Glomerular visceral epithelial cell (primary cell): ENCODE data around the gene CUTC.
A peak's percentile ranks its signal among the peaks of the same experiment; 100 is the strongest.

ENCODE experiments used
- DNase-seq: peaks from one replicate; pipeline ENCODE4 v3.0.0-alpha.2; 2016; ENCODE audit errors: extremely low spot score

CUTC gene

GRCh38 chr10:99782447-99783286 lies 50.6 kb downstream of the CUTC start, which contains the start of gene ABCC2:
TSS of gene ABCC2 (plus strand) at chr10:99782640. CDS start at chr10:99782845, 205 bp downstream.
- DNase-seq: no peak

DNA sequence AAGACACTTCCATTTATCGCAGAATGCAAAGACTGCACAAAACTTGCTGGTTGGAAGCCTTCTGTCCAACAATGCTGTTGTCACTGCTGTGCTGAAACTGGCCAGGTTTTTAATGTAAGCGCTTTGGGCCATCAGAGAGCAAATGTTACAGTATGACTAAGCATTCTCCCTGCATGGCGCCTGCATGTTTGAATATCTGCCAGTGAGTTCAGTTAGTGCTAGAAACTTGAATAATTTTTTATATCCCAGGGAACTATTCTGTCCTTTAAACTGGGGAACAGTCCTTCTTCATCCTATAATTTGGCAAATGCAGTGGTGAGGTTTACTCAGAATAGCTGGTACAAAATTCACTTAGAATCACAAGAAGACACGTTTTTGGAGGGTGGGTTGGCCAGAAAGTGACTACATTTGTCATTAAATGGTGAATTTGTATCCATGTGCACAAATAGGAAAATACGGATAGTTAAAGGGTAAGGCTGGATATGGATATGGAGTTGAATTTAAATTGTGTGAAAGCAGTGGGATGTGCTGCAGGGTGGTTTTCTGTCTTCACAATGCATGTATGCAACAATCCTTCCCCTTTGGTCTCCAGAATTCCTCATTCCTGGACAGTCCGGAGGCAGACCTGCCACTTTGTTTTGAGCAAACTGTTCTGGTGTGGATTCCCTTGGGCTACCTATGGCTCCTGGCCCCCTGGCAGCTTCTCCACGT lies 52.1 kb downstream of the CUTC start:
- peak; percentile 24 for DNase-seq

GRCh38 chr10:99784727-99785441 lies 52.9 kb downstream of the CUTC start:
- DNase-seq: no peak

DNA sequence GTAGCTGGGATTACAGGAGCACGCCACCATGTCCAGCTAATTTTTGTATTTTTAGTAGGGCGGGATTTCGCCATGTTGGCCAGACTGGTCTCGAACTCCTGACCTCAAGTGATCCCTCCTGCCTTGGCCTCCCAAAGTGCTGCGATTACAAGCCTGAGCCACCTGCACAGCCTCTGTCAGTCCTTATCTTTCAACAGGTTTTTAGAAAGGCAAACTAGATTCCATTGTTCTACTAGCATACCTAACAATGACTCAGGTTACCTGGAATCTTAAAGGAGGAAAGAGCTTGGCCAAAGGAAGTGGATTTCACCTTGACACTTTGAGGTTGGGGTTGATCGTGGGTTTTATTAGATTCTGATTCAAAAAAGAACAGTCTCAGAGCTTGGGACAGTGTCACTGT lies 53.6 kb downstream of the CUTC start:
- no peak for DNase-seq

- no peak for DNase-seq
These were observed 55.3 kb downstream of the CUTC start for GRCh38 chr10:99787311-99787710.

DNA sequence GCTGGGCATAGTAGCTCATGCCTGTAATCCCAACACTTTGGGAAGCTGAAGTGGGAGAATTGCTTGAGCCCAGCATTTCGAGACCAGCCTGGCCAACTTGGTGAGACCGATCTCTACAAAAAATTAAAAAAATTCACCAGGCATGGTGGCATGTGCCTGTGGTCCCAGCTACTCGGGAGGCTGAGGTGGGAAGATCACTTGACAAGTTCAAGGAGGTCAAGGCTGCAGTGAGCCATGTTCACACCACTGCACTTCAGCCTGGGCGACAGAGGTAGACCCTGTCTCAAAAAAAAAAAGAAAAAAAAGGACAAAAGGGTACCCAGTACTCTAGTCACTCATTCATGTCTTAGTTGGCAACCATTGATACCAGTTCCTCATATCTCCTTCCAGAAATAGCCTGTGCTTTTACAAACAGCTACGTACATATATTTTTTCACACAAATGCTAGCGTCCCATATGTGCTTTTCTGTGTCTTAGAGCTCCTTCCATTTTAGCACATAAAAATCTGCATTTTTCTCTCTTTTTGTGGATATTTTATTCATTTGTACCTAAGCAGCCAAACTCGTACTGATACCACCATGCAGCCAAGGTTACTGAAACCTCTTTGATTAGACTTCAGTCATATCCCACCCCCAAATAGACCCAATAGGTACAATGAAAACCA lies 55.9 kb downstream of the CUTC start:
- no peak for DNase-seq

- DNase-seq: peak; percentile 35
These were observed 56.7 kb downstream of the CUTC start for GRCh38 chr10:99788598-99789256.

DNA sequence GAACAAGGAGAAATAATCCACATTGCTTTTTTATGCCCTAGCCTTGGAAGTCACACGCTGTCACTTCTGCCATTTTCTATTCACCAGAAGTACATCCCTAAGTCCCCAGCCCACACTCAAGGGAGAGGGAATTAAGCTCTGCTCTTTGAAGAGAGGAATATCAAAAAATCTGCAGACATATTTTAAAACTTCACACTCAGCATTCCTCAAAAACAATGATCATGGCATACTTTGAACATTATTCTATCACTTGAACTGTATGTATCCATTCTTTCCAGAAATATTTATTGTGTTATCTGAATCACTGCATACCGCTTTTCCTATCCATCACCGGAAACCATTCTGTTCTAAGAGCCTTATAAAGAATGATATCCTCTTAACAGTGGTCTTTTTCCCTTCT lies 59.8 kb downstream of the CUTC start:
- no peak for DNase-seq

- no peak for DNase-seq
These were observed 61.8 kb downstream of the CUTC start for GRCh38 chr10:99793819-99794218.

GRCh38 chr10:99796928-99797327 lies 64.9 kb downstream of the CUTC start:
- no peak for DNase-seq

DNA sequence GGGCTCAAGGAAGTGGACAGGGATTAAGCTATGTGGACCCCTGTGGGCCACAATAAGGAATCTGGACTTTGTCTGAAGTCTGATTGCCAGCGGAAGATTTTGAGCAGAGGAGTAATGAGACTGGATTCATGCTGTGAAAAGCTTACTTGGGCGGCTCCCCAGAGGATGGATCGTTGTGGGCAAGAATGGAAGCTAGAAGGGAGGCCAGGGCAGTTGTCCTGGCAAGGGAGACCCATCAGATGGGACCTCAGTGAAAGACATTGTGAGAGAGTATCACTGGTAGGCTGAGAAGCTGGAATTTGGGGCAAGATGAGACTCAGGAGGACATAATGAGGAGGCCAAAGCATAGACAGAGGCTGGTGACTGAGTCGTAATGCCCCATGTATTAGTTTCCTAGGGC lies 66.0 kb downstream of the CUTC start:
- no peak for DNase-seq

GRCh38 chr10:99798920-99799319 lies 66.9 kb downstream of the CUTC start:
- no peak for DNase-seq

DNA sequence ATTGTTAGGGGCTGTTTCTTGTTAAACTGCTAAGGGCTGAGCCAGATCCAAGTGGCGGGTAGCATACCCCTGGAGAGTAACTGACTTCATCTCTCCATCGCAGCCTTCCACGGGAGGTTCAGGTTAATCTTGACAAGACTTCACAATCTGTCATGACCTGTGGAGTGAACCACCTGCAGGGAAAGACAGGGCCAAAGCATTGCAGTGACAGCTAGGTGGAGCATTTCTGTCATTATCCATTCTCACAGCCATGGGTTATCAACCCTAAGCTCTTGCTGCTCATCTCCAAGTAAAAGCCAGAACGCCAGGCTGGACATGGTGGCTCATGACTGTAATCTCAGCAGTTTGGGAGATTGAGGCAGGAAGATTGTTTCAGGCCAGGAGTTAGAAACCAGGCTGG lies 67.6 kb downstream of the CUTC start:
- DNase-seq: no peak

GRCh38 chr10:99804471-99804870 lies 72.4 kb downstream of the CUTC start:
- DNase-seq: no peak

DNA sequence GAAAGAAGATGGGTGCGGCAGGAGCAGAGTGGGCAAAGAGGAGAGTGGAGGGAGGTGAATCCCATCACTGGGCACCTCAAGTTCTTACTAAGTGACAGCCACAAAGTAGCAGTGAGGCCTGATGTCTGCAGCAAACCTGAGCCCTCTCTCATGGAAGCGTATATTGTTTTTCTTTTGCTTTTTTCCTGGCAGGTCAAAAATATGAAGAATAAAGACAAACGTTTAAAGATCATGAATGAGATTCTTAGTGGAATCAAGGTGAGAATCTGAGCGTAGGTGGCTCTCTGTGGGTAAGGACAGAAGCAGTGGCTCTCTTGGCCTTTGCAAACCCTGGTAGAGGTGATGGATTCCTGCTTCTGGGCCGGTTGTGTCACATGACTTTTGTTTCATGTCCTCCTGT lies 73.2 kb downstream of the CUTC start:
- DNase-seq: no peak
